ENCODE data around the gene SLX9.

DNA sequence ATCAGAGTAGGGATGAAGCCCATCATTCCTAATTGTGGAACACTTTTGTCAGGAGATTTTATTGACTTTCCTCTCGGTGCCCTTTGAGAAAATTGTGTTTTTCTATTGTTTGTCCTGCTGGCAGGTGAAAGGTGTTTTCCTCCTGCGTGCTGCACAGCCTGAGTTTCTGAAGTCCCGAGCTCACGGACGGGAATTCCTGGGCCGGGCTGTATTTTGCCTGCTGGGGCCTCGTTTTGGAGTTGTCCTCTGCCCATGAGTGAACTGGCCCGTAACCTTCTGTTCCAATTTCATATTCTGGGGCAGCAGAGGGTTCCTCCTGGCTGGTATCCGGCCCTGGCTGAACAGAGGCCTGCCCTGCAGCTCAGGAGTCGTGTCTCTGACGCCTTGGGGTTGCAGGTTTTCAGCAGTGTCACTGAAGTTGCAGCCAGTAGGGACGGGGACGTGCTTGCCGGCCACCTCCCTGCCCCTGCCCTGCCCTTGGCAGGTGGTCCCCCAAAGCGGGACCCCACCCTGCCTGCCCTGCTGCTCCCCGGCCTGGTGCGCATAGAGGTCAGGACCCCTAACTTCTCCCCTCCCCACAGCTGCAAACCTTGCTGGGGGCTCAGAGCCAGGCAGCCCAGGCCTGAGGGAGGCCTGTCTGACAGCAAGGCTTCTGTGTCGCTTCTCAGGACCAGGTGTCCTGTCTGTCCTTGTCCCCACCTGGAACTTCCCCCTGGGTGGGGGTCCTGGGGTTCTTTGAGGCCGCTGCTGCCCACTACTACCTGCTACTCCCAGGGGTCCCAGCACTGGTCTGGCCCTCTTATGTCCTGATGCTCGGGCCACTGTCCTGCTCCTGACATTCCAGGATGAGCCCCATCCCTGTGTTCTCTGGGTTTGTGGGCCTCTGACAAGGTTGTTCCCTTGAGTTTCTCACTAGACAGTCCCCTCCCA is 49.0 kb downstream of the SLX9 start:
- no peak for TF ChIP-seq EZH2phosphoT487 (IDR thresholded peaks at IDR 0.05; ENCODE audit: insufficient read depth, low read depth)
- no peak for TF ChIP-seq EZH2 (IDR thresholded peaks at IDR 0.05; ENCODE audit: insufficient read depth, poor library complexity, severe bottlenecking)

Data from GM23248 (cell line).